A673 (cell line): ENCODE results near the gene CPTP. TPM values are rescaled to one million over a fixed set of nuclear protein-coding genes. Genes with fewer than 3 reads are reported as not detected.

Experiments used
- BruUV-seq: library from RNA; stranded (reverse); fragments of 400-500 nt; replicated peaks from 2 replicates; lab custom pipeline; 2021; lab: Mats Ljungman, UMichigan
- CTCF ChIA-PET: fragments of 300-600 bp; sonication (Branson Sonifier 250); formaldehyde crosslinking; loops from one replicate; lab custom pipeline; 2022; ENCODE audit warnings: antibody characterized with exemption; lab: Charles Lee
- POLR2A ChIA-PET: fragments of 300-600 bp; sonication (Branson Sonifier 250); formaldehyde crosslinking; loops from one replicate; lab custom pipeline; 2022; ENCODE audit warnings: antibody characterized with exemption; ENCODE audit not compliant: low non-redundant PET; lab: Charles Lee
- DNase-seq: peaks from one replicate; pipeline ENCODE4 v3.0.0-alpha.2; 2015; ENCODE audit warnings: low spot score
- H3K27ac ChIP-seq: fragments of 200-600 bp; sonication (generic); 2 replicates; pipeline ENCODE4 v1.5.1; 2016; ENCODE audit warnings: mixed run types, low read depth, mild to moderate bottlenecking, mixed read lengths, antibody characterized with exemption, low read length; ENCODE audit not compliant: poor library complexity, severe bottlenecking
- H3K27me3 ChIP-seq: fragments of 200-600 bp; sonication (generic); replicated peaks from 2 replicates; pipeline ENCODE4 v1.6.1; 2017; ENCODE audit warnings: mixed run types, low read depth, mild to moderate bottlenecking, mixed read lengths, antibody characterized with exemption, low read length; ENCODE audit not compliant: insufficient read depth, poor library complexity
- H3K36me3 ChIP-seq: fragments of 200-600 bp; sonication (generic); 2 replicates; pipeline ENCODE4 v1.6.1; 2016; ENCODE audit warnings: mixed run types, mild to moderate bottlenecking, mixed read lengths, antibody characterized with exemption, low read length; ENCODE audit not compliant: insufficient read depth, poor library complexity, severe bottlenecking
- H3K4me1 ChIP-seq: fragments of 200-600 bp; sonication (generic); 2 replicates; pipeline ENCODE4 v1.6.1; 2017; ENCODE audit warnings: mixed run types, mild to moderate bottlenecking, mixed read lengths, antibody characterized with exemption, low read length; ENCODE audit not compliant: insufficient read depth, poor library complexity, severe bottlenecking
- H3K4me3 ChIP-seq: fragments of 200-600 bp; sonication (generic); 2 replicates; pipeline ENCODE4 v1.5.1; 2016; ENCODE audit warnings: low read depth, mixed run types, mild to moderate bottlenecking, mixed read lengths, low read length; ENCODE audit not compliant: poor library complexity, severe bottlenecking
- H3K9me3 ChIP-seq: fragments of 200-600 bp; sonication (generic); 2 replicates; pipeline ENCODE4 v1.6.1; 2016; ENCODE audit warnings: mixed run types, low read depth, mild to moderate bottlenecking, mixed read lengths, antibody characterized with exemption, low read length; ENCODE audit not compliant: poor library complexity, severe bottlenecking
- CTCF ChIP-seq: fragments of 300-800, 200-600 bp; sonication (generic); conservative IDR thresholded peaks from 2 replicates; pipeline ENCODE4 v1.5.1; 2017; ENCODE audit warnings: low read depth, mild to moderate bottlenecking, antibody characterized with exemption, low read length, moderate library complexity, mixed read lengths
- EZH2 ChIP-seq: fragments of 200-600 bp; sonication (generic); IDR thresholded peaks from 2 replicates; pipeline ENCODE4 v1.6.1; 2017; ENCODE audit warnings: borderline replicate concordance, low read depth, mild to moderate bottlenecking, mixed read lengths, antibody characterized with exemption, low read length; ENCODE audit not compliant: poor library complexity, severe bottlenecking
- intact Hi-C: fragments of 100-400 bp; cut with micrococcal nuclease; formaldehyde crosslinking; loops from one replicate; pipeline ENCODE4 v1.10.0; 2022; ENCODE audit not compliant: unreplicated experiment
- total RNA-seq: library from RNA; stranded (reverse); gene quantifications from 2 replicates; pipeline ENCODE4 v1.2.3, GENCODE V29; 2021

The CPTP gene
- total RNA-seq, 1 experiment from 2014 or later, result 17.0 TPM

DNA sequence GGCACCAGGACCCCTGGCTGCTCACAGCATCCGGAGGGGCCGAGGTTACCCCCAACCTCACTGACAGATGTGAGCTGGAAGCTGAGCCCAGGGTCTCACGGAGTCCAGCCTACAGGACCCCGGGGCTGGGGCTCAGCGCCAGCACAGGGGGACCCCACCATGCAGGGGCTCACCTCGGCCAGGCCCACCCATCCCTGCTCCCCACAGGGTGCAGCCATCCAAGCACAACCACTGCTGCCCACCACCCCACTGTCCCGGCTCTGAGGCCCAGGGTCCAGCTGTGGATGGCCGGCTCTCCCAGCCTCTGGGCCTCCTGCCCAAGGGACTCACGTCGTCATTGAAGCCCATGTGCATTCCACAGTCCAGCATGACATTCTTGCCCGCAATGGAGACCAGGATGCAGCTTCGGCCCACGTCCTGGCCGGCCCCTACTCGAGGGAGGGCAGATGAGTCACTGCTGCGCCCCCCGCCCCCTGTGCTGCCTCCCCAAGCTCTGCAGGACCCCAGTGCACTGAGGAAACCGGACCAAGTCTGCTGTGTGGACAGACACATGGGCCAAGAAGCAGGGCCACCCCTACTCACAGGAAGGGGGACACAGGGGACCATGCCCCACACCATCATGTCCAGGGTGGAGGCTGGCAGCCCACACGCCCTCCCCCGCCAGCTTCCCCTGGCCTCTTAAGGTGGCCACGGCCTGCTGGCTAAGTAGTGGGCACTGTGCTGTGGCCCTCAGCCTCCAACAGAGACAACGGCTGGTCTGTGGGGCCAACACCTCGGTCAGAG, 3.7 kb upstream of the CPTP start:
- H3K9me3 ChIP-seq, result no peaks in the 10 kb centered on the region
- no TSS peak for BruUV-seq
- H3K27me3 ChIP-seq, result no peaks in the 10 kb centered on the region
- POLR2A ChIA-PET, result no interaction called here
- intact Hi-C loops, result no loop called here
- TF ChIP-seq EZH2 (no peak), CTCF (no peak)
- CTCF ChIA-PET, result no interaction called here
- DNase-seq, result no peak
- peaks cover 21% of the 10 kb centered on the region for H3K4me1 ChIP-seq
- peaks cover 35% of the 10 kb centered on the region for H3K36me3 ChIP-seq
- no peak overlapping the region for H3K4me3 ChIP-seq
- H3K27ac ChIP-seq, result no peak overlapping the region

DNA sequence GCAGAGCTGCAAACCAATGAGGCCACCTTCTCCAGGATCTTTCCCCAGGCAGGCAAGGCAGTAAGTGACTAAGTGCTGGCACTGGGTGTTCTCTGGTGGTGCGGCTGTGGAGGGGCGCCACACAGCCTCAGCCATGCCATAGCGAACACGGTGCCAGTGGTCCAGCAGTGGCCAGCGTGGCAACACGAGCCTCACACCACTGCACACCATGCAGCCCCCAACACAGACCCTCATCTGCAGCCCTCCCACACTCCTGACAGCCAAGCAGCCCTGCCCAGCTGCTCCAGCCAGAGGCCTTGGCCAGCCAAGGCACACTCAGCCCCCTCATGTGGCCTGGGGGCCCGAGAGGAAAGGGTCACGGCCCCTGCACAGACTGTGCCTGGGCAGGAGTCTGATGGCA, 3.1 kb upstream of the CPTP start:
- no TSS peak for BruUV-seq
- CTCF ChIA-PET, result no interaction called here
- H3K27ac ChIP-seq, result no peak overlapping the region

DNA sequence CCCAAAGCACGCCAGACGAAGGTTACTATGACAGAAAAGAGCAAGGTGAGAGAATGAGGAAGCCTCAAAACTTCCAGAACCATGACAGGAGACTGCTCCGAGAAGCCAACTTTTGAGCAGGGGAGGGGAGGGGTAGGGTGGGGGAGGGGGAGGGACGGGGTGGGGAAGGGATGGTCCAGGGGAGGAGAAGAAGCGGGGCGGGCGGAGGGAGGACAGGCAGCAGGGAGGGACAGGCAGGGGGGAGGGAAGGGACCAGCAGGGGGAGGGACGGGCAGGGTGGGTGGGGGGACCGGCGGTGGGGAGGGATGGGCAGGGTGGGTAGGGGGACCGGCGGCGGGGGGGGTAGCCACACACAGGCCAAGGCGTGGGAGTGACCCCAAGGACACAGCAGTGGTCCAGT, 2.2 kb upstream of the CPTP start:
- peaks cover 32% of the 10 kb centered on the region for H3K36me3 ChIP-seq
- H3K4me1 ChIP-seq, result peaks cover 22% of the 10 kb centered on the region
- ChIA-PET CTCF (no interaction called here), POLR2A (no interaction called here)
- no peak overlapping the region for H3K4me3 ChIP-seq
- TF ChIP-seq EZH2 (no peak), CTCF (no peak)
- intact Hi-C loops, result no loop called here
- no TSS peak for BruUV-seq
- no peak for DNase-seq
- H3K9me3 ChIP-seq, result no peaks in the 10 kb centered on the region
- no peak overlapping the region for H3K27ac ChIP-seq
- no peaks in the 10 kb centered on the region for H3K27me3 ChIP-seq

More for the DNA sequence above, 3.1 kb upstream of the CPTP start:
- no peaks in the 10 kb centered on the region for H3K27me3 ChIP-seq
- H3K36me3 ChIP-seq, result peaks cover 35% of the 10 kb centered on the region
- DNase-seq, result no peak
- POLR2A ChIA-PET, result no interaction called here
- H3K9me3 ChIP-seq, result no peaks in the 10 kb centered on the region
- H3K4me1 ChIP-seq, result peaks cover 22% of the 10 kb centered on the region
- intact Hi-C loops, result no loop called here
- TF ChIP-seq EZH2 (no peak), CTCF (no peak)
- no peak overlapping the region for H3K4me3 ChIP-seq
